ENCODE results near the gene SLX4IP.
A peak's percentile ranks its signal among the peaks of the same experiment; 100 is the strongest.

The SLX4IP gene

GRCh38 chr20:10524034-10524476 is 89.0 kb downstream of the SLX4IP start:
- no peak for DNase-seq

- DNase-seq, result no peak
These were observed 89.5 kb downstream of the SLX4IP start for GRCh38 chr20:10524643-10525042.

GRCh38 chr20:10527781-10528180 is 92.7 kb downstream of the SLX4IP start:
- DNase-seq, result no peak

- DNase-seq, result no peak
These were observed 95.8 kb downstream of the SLX4IP start for GRCh38 chr20:10530883-10531282.

GRCh38 chr20:10531848-10532247 is 96.7 kb downstream of the SLX4IP start:
- no peak for DNase-seq

- no peak for DNase-seq
These were observed 97.3 kb downstream of the SLX4IP start for GRCh38 chr20:10532361-10532760.

- no peak for DNase-seq
These were observed 101.4 kb downstream of the SLX4IP start for GRCh38 chr20:10536531-10536930.

- no peak for DNase-seq
These were observed 102.9 kb downstream of the SLX4IP start for GRCh38 chr20:10537850-10538480.

- no peak for DNase-seq
These were observed 103.7 kb downstream of the SLX4IP start for GRCh38 chr20:10538768-10539167.

- no peak for DNase-seq
These were observed 104.9 kb downstream of the SLX4IP start for GRCh38 chr20:10539818-10540553.

GRCh38 chr20:10540636-10541493 is 105.8 kb downstream of the SLX4IP start:
- DNase-seq, result peak; percentile 53

GRCh38 chr20:10541668-10542411 is 106.7 kb downstream of the SLX4IP start:
- no peak for DNase-seq

GRCh38 chr20:10542442-10542841 is 107.3 kb downstream of the SLX4IP start:
- no peak for DNase-seq

- no peak for DNase-seq
These were observed 108.4 kb downstream of the SLX4IP start for GRCh38 chr20:10543480-10543879.

GRCh38 chr20:10547276-10548114 is 112.4 kb downstream of the SLX4IP start:
- DNase-seq, result no peak

GRCh38 chr20:10549511-10549910 is 114.4 kb downstream of the SLX4IP start:
- no peak for DNase-seq

GRCh38 chr20:10550204-10551118 is 115.4 kb downstream of the SLX4IP start:
- DNase-seq, result no peak

- no peak for DNase-seq
These were observed 116.9 kb downstream of the SLX4IP start for GRCh38 chr20:10551732-10552724.

GRCh38 chr20:10553326-10553984 is 118.3 kb downstream of the SLX4IP start:
- peak; percentile 50 for DNase-seq

Data from amniotic stem cell (primary cell).